Urinary bladder (tissue), 4 donors: ENCODE results near the gene KIF26B. TPM values are rescaled to one million over a fixed set of nuclear protein-coding genes. Genes with fewer than 3 reads are reported as not detected.

Experiments
- DNase-seq: peaks from one replicate; pipeline ENCODE4 v3.0.0-alpha.2; 2015; ENCODE audit errors: extremely low spot score
- H3K27ac ChIP-seq: one replicate; pipeline ENCODE4 v1.5.1; 2013; ENCODE audit warnings: low read depth, mild to moderate bottlenecking, moderate library complexity
- H3K36me3 ChIP-seq: one replicate; pipeline ENCODE4 v1.6.1; 2013; ENCODE audit warnings: mild to moderate bottlenecking, moderate library complexity; ENCODE audit not compliant: insufficient read depth
- H3K4me1 ChIP-seq: one replicate; pipeline ENCODE4 v1.6.1; 2013; ENCODE audit warnings: mild to moderate bottlenecking, moderate library complexity; ENCODE audit not compliant: insufficient read depth
- H3K4me3 ChIP-seq: one replicate; pipeline ENCODE4 v1.5.1; 2013; ENCODE audit warnings: low read depth, low read length
- WGBS: extraction: QIAGEN DNeasy Blood & Tissue Kit; methylation state at CpG from one replicate; pipeline ENCODE4 v1.1.7; 2013; 5-methylcytosine and 5-hydroxymethylcytosine counted together
- polyA plus RNA-seq: library from polyadenylated mRNA; stranded (reverse); fragments of 200-250 nt; gene quantifications from one replicate; pipeline ENCODE4 v1.2.3, GENCODE V29; 2013
- total RNA-seq: library from RNA; depleted of rRNA; stranded (reverse); fragments of >200 nt; gene quantifications from one replicate; pipeline ENCODE4 v1.2.3, GENCODE V29; 2014
- donor health status: healthy with polysubstance abuse.
- donor health status: healthy.

Gene KIF26B
- total RNA-seq (12.2 TPM), polyA plus RNA-seq (0.62 TPM)

- Histone ChIP-seq H3K4me1 (no peaks in the 10 kb centered on the region), H3K27ac (no peak within 1 kb of the TSS)
- under 1% methylated on average over 83 of the region's 83 CpGs for WGBS
Observed at GRCh38 chr1:245154429-245155271, at the start of gene KIF26B. KIF26B (plus strand) TSS chr1:245154985; CDS start chr1:245155425, 440 bp downstream.

GRCh38 chr1:245105042-245105441 lies 49.7 kb upstream of the KIF26B start:
- WGBS: 96% methylated on average over 3 of the region's 3 CpGs
- Histone ChIP-seq H3K4me1 (no peaks in the 10 kb centered on the region), H3K36me3 (no peaks in the 10 kb centered on the region), H3K4me3 (no peak overlapping the region), H3K27ac (no peak overlapping the region)
- no peak for DNase-seq

More at GRCh38 chr1:245154429-245155271, at the start of gene KIF26B:
- no peaks in the 10 kb centered on the region for H3K36me3 ChIP-seq
- DNase-seq: no peak
- peak within 1 kb of the TSS; percentile 67 for H3K4me3 ChIP-seq

GRCh38 chr1:245105815-245106410 lies 48.9 kb upstream of the KIF26B start:
- no peak for DNase-seq
- Histone ChIP-seq H3K36me3 (no peaks in the 10 kb centered on the region), H3K4me1 (no peaks in the 10 kb centered on the region), H3K27ac (no peak overlapping the region), H3K4me3 (no peak overlapping the region)
- WGBS: 90% methylated on average over 5 of the region's 5 CpGs

GRCh38 chr1:245107776-245108114 lies 47.0 kb upstream of the KIF26B start:
- Histone ChIP-seq H3K36me3 (no peaks in the 10 kb centered on the region), H3K4me3 (no peak overlapping the region), H3K27ac (no peak overlapping the region), H3K4me1 (no peaks in the 10 kb centered on the region)
- 92% methylated on average over 7 of the region's 7 CpGs for WGBS
- no peak for DNase-seq

- Histone ChIP-seq H3K4me3 (no peak overlapping the region), H3K4me1 (no peaks in the 10 kb centered on the region), H3K27ac (no peak overlapping the region), H3K36me3 (no peaks in the 10 kb centered on the region)
- WGBS: 75% methylated on average over 4 of the region's 4 CpGs
- no peak for DNase-seq
Observed at GRCh38 chr1:245108246-245108645, 46.5 kb upstream of the KIF26B start.

- Histone ChIP-seq H3K4me3 (no peak overlapping the region), H3K36me3 (no peaks in the 10 kb centered on the region), H3K27ac (no peak overlapping the region), H3K4me1 (no peaks in the 10 kb centered on the region)
- 78% methylated on average over 7 of the region's 7 CpGs for WGBS
- DNase-seq: no peak
Observed at GRCh38 chr1:245108909-245109308, 45.9 kb upstream of the KIF26B start.

GRCh38 chr1:245110406-245110805 lies 44.4 kb upstream of the KIF26B start:
- Histone ChIP-seq H3K27ac (no peak overlapping the region), H3K4me1 (no peaks in the 10 kb centered on the region), H3K36me3 (no peaks in the 10 kb centered on the region), H3K4me3 (no peak overlapping the region)
- WGBS: 96% methylated on average over 2 of the region's 2 CpGs
- no peak for DNase-seq

- Histone ChIP-seq H3K4me1 (no peaks in the 10 kb centered on the region), H3K36me3 (no peaks in the 10 kb centered on the region), H3K27ac (no peak overlapping the region), H3K4me3 (no peak overlapping the region)
- WGBS: 89% methylated on average over 6 of the region's 6 CpGs
- no peak for DNase-seq
Observed at GRCh38 chr1:245111073-245111472, 43.7 kb upstream of the KIF26B start.

- no peaks in the 10 kb centered on the region for H3K4me1 ChIP-seq
- H3K36me3 ChIP-seq: no peaks in the 10 kb centered on the region
- H3K4me3 ChIP-seq: no peak overlapping the region
- no peak overlapping the region for H3K27ac ChIP-seq
- no peak for DNase-seq
- WGBS: 91% methylated on average over 9 of the region's 9 CpGs
Observed at GRCh38 chr1:245113649-245114048, 41.1 kb upstream of the KIF26B start.

- no peaks in the 10 kb centered on the region for H3K36me3 ChIP-seq
- 82% methylated on average over 4 of the region's 4 CpGs for WGBS
- no peaks in the 10 kb centered on the region for H3K4me1 ChIP-seq
- no peak overlapping the region for H3K4me3 ChIP-seq
- no peak for DNase-seq
- H3K27ac ChIP-seq: no peak overlapping the region
Observed at GRCh38 chr1:245116131-245116530, 38.7 kb upstream of the KIF26B start.

- DNase-seq: no peak
- H3K4me1 ChIP-seq: no peaks in the 10 kb centered on the region
- 32% methylated on average over 3 of the region's 3 CpGs for WGBS
- no peaks in the 10 kb centered on the region for H3K36me3 ChIP-seq
- no peak overlapping the region for H3K4me3 ChIP-seq
- H3K27ac ChIP-seq: no peak overlapping the region
Observed at GRCh38 chr1:245116751-245117150, 38.0 kb upstream of the KIF26B start.

GRCh38 chr1:245118066-245118465 lies 36.7 kb upstream of the KIF26B start:
- 92% methylated on average over 7 of the region's 7 CpGs for WGBS
- Histone ChIP-seq H3K36me3 (no peaks in the 10 kb centered on the region), H3K4me3 (no peak overlapping the region), H3K27ac (no peak overlapping the region), H3K4me1 (no peaks in the 10 kb centered on the region)
- DNase-seq: no peak

- Histone ChIP-seq H3K4me3 (no peak overlapping the region), H3K4me1 (no peaks in the 10 kb centered on the region), H3K27ac (no peak overlapping the region), H3K36me3 (no peaks in the 10 kb centered on the region)
- DNase-seq: no peak
- over 99% methylated on average over 2 of the region's 2 CpGs for WGBS
Observed at GRCh38 chr1:245118806-245119205, 36.0 kb upstream of the KIF26B start.

GRCh38 chr1:245121523-245121922 lies 33.3 kb upstream of the KIF26B start:
- Histone ChIP-seq H3K27ac (no peak overlapping the region), H3K4me1 (no peaks in the 10 kb centered on the region), H3K4me3 (no peak overlapping the region), H3K36me3 (no peaks in the 10 kb centered on the region)
- 90% methylated on average over 7 of the region's 7 CpGs for WGBS
- DNase-seq: no peak
